ENCODE measurements around the gene CLIC3.

The CLIC3 gene

GRCh38 chr9:136954270-136955083 lies 41.9 kb downstream of the CLIC3 start:
- DNase-seq (ENCODE audit: low read depth in 1 of 2, low spot score in 1 of 2) = no peak

- no peak for DNase-seq (ENCODE audit: low read depth in 1 of 2, low spot score in 1 of 2)
Observed at GRCh38 chr9:136953771-136954269, 42.5 kb downstream of the CLIC3 start.

GRCh38 chr9:136952876-136953770 lies 43.2 kb downstream of the CLIC3 start:
- no peak for DNase-seq (ENCODE audit: low read depth in 1 of 2, low spot score in 1 of 2)

- DNase-seq (ENCODE audit: low read depth in 1 of 2, low spot score in 1 of 2) = no peak
Observed at GRCh38 chr9:136952321-136952850, 44.0 kb downstream of the CLIC3 start.

- DNase-seq (ENCODE audit: low read depth in 1 of 2, low spot score in 1 of 2) = no peak
Observed at GRCh38 chr9:136951541-136952320, 44.6 kb downstream of the CLIC3 start, which contains the start of gene LCN12. Gene LCN12, plus strand, starts transcription at chr9:136952273. Its CDS starts 55 bp downstream, at chr9:136952328.

GRCh38 chr9:136950656-136951276 lies 45.6 kb downstream of the CLIC3 start:
- no peak for DNase-seq (ENCODE audit: low read depth in 1 of 2, low spot score in 1 of 2)

- peak; percentile 90 to 94 for DNase-seq (ENCODE audit: low read depth in 1 of 2, low spot score in 1 of 2)
Observed at GRCh38 chr9:136949817-136950655, 46.3 kb downstream of the CLIC3 start.

GRCh38 chr9:136949239-136949816 lies 47.0 kb downstream of the CLIC3 start:
- no peak for DNase-seq (ENCODE audit: low read depth in 1 of 2, low spot score in 1 of 2)

- DNase-seq (ENCODE audit: low read depth in 1 of 2, low spot score in 1 of 2) = no peak
Observed at GRCh38 chr9:136947955-136948510, 48.3 kb downstream of the CLIC3 start.

GRCh38 chr9:136947028-136947891 lies 49.1 kb downstream of the CLIC3 start:
- DNase-seq (ENCODE audit: low read depth in 1 of 2, low spot score in 1 of 2) = no peak

- DNase-seq (ENCODE audit: low read depth in 1 of 2, low spot score in 1 of 2) = no peak
Observed at GRCh38 chr9:136946228-136947027, 49.9 kb downstream of the CLIC3 start.

GRCh38 chr9:136945333-136946227 lies 50.8 kb downstream of the CLIC3 start:
- no peak for DNase-seq (ENCODE audit: low read depth in 1 of 2, low spot score in 1 of 2)
